ENCODE measurements around the gene JMJD7.

Gene JMJD7

DNA sequence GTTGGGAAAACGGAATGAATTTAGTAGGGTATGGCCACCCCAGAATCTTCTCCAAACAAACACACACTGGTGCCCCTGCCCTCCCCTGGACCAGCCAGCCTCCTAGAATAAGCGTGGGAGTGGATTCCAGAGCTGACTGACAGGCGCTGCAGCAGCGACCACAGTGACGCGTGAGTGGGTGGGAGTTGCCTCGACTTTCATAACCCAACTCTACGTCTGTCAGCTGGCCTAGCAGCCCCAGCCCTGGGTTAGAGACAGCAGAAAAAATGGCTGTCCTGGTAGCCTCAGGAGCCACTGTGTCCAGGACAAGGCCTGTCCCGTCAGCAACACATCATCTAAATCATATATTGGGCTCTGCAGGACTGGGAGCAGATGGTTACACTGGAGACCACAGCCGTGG, 20.7 kb downstream of the JMJD7 start:
- no peak for DNase-seq

DNA sequence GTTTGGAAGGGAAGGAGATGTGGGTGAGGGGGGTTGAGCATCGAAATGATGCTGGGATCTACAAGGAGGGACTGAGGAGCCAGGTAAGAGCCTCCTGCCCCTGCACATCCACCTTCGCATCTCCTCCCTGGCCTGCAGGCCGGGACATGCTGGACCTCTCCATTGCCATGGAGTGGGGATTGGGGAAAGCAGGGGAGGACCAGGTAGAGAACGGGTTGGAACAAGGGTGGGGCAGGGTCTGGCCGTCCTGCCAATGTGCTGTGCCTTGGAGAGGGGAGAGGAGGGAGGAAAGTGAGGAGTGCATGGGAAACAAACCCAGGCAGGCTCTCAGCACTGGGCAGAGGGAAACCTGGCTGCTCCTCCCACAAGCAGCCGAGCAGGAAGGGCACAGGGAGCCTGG, 21.3 kb downstream of the JMJD7 start:
- no peak for DNase-seq

DNA sequence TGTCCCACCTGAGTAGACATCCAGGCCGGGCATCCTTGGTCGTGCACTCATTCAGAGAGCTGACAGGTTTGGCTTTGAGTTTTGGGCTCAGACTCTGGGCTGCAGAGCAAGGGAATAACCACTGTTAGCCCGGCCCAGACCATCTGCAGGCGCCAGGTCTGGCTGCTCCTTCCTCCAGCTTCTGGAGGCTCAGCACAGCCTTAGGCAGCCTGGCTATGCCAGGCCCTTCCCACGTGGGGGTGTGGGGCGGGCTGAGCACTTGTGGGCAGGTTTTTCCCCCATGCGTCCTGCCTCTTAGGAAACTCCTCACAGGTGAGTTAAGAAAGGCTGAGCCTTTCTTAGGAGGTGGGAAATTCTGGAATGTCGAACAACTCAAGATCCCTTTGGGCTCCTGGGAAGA, 22.0 kb downstream of the JMJD7 start:
- DNase-seq = no peak

DNA sequence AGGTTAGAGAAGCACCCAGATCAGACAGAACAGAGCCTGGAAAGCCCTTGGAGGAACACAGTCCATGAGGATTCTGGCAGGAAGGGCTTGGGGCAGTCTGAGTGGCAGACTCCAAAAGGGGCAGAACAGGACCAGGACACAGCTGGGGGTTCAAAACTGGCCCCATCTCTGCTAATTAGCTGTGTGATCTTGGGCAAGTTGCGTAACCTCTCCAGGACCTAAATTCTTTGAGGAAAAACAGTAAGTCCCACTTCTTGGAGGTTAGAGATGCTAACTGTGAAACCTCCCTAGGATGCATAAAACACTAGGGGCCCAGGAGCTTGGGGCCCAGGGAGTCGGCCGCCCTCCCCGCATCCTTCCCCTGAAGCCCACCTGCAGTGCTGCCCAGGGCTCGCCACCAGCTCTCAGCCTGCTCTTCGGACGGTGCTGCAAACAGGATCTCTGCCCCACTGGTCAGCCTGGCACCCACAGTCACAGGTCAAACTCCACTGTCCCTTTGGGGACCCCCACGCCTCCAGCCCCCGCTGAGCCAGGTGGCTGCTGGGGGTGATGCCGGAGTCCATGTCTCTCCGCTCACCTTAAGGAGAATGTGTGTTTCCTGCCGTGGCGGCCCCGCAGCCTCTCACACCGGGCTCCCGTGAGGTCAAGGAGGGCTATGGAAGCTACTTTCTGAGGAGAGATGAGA, 22.7 kb downstream of the JMJD7 start:
- DNase-seq = no peak

DNA sequence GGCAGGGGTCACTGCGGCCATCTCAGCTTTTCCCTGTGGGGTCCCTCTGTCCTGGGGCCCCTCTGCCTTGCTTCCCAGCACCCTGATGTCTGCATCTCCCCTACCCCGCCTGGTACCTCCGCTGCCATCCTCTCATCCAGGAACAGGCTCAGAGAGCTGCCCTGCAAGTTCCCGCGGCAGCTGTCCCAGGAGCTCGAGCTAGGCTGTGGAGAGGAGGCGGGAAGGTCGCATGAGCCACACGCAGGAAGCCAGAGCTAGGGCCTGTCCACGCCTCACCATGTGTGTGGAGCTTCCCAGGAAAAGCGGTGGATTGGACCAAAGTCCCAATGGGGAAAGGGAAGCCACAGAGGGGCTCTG, 23.3 kb downstream of the JMJD7 start:
- DNase-seq = no peak

DNA sequence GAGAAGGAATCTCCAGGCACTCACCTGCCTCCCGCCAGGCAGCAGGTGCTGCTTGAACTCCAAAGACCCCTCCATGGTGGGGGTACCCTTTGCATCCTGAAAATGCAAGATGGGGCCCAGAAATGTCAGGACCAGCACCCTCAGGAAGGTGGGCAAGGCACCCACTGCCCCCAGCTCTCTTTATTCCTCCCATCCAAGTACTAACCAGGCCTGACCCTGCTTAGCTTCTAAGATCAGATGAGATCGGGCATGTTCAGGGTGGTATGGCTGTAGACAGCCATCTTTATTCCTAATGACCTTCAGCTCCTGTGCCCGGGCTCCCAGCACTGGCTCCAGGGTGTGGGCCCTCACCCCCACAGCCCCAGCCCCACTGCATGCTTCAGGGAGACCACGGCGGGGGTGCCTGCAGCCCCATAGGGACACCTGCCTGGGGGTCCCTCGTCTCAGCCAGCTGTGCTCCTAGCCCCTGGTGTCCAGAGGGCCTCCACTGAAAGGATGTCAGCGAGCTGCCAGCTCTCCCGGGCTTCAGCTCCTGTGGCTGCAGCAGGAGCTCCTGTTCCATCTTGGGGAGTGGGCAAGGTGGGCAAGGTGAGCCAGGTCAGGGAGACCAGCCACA, 24.0 kb downstream of the JMJD7 start:
- no peak for DNase-seq

DNA sequence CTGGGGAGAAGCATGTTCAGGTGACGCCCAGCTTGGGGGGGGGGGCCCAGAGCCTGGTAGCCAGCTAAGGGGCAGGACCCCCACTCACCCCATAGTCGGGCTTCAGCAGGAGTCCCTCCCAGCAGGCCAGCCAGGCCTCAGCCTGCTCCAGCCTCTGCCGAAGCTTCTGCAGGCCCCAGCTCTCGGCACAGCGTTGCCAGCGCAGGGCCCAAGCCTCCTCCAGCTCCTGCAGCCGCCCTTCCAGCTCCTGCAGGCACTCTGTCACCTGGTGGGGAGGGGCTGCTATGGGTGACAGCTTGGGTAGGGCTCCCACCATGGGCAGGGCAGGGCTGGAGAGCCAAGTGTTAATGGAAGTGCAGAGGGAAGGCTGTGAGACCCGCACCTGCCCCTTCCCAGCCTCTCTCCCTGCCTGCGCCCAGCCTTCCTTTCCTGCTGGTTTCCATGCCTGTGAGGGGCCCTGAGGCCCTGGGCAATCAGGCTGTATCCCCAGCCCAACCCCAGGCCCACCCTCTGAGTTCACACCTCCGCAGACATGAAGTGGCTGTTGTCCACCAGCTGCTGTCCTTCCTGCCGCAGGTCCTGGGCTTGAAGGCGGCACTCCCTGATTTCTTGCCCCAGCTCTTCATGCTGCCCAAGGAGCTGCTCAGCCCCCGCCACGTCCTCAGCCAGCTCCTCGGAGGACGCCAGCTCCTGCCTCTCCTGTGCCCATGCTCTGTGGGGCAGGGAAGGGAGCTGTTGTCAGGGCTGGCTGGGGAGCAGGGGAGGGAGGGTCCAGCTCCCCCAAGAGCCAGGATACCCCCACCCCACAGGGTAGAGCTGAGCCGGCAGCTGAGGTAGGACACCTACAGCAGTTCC, 25.1 kb downstream of the JMJD7 start:
- DNase-seq = no peak

DNA sequence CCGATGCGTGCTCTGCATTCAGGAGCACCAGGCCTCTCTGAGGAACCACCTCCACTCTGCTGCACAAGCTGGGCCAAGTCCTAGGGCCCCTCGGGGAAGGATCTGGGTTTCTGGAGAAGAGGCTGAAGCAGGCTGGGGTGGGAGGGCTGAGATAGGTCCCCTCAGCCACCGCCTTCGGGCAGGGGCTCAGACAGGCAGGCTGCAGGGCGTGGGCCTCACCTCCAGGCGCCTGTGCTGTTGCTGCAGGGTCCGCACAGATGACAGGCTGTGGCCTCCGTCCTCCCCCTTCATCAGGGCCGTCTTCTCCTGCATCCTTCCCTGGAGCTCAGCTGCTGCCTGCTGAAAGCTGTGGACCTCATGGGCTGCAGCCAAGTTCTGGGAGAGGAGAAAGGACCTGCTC, 25.9 kb downstream of the JMJD7 start:
- DNase-seq = no peak

DNA sequence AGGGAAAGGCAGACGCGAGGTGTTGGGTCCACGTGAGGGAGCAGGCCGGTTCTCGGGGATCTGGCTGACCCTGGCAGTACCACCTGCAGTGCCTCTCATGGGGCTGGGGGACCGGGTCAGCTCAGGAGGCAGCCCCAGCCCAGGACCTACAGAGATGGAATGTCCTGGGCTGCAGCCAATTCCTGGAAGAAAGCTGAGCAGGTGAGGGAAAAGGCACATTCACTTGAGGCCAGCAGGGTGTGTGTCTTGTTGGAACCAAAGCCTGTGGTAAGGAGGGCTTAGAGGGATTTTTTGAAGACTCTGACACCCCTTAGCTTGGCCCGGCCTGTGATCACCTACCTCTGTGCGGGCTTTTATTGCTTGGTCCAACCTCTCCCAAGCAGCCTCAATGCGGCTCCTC, 26.6 kb downstream of the JMJD7 start:
- DNase-seq = no peak

DNA sequence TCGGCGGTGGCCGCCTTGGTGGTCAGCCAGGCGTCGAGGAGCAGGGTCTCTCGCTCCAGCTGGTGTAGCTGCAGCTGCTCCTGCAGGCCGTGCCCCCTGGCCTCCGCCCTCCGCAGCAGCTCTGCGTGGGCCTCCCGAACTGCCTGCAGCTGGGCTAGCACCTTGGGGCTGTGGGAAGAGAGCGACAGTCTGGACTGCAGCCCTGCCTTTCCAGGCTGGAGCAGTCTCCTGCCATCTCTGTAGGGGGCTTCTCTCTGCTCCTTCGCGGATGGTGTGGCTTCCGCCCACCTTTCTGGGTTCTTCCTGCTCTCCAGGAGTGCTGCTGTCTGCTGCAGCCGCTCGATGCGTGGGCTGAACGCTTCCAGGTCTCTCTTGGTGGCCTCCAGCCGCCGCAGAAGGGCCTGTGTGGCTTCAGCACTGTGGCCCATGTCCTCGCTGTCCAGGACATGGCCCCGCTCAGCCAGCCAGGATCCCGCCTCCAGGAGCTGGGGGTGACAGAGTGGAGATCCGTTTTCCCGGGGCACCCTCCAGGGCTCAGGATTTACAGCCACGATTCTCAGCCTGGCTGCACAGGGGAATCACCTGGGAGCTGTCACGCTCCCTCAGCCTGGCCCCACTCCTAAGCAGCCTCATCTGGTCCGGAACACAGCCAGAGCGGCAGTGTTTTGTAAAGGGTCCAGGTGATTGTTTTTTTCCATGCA, 27.5 kb downstream of the JMJD7 start:
- DNase-seq = no peak

DNA sequence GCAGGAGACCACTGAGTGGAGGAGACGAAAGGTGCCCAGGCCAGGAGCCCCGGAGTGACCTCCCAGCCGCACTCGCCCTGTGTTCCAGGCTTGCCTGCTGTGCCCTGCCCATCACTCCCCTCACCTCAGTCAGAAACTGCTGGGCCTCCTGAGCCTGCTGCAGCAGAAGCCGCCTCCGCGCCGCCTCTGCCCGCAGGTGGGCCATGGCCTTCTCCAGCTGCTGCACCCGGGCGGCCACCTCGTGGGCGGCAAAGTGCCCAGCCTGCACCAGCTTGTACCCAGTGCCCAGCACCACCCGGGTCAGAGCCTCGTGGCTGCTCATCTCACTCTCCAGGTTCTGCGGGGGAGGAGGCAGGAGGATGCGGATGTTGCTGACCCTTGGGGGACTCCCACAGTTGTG, 28.4 kb downstream of the JMJD7 start:
- DNase-seq = no peak

DNA sequence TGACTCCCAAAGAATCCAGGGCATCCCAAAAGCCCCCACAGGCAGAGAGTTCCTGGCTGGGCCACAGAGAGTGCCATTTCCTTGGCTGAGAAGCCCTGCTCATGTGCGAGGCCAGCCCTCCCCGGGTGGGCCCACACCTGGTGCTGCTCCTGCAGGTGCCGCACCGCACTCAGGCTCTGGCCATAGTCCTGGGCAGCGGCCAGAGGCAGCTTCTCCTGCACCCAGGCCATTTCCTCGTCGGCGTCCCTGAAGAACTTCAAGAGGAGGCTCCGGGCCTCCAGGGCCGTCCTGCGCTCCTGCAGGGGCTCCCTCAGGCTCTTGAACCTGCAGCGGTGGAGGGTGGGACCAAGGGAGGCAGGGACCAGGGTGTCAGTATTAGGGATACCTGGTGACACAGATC, 28.8 kb downstream of the JMJD7 start:
- DNase-seq = no peak

DNA sequence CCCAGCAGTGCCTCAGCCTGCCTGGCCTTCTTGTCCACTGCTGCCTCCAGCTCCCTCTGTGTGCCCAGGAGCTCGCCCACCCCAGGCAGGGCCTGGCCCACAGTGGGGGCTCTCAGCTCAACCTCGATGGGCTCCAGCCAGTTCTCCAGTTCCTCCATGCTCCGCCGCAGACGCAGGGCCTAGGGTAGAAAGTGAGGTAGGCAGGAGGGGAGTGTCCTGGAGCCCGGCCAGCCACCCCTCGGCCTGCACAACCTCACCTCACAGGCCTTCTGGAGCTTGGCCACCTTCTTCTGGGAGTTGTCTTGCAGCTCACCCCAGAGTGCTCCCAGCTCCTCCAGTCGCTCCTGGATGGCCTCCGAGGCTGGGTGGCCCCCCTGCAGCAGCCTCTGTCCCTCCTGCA, 29.4 kb downstream of the JMJD7 start:
- DNase-seq = no peak

DNA sequence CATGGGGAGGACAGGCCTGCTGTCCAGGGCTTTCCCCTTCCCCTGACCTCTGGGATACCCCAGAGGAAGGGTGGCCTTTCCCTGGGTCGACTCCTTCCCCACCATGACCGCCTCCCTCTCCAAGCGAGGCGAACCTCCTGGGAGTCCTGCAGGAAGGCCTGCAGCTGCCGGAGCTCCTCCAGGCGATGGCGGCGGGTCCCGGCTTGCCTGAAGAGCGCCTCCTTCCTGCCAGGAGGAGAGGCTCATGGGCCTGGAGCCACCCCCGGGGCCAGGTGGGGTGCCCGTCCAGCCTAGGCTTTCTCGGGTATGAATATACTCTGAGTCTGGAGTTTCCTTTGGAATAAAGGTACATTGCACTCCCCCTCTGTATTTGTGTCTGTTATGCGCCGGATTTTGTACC, 30.9 kb downstream of the JMJD7 start:
- DNase-seq = no peak

DNA sequence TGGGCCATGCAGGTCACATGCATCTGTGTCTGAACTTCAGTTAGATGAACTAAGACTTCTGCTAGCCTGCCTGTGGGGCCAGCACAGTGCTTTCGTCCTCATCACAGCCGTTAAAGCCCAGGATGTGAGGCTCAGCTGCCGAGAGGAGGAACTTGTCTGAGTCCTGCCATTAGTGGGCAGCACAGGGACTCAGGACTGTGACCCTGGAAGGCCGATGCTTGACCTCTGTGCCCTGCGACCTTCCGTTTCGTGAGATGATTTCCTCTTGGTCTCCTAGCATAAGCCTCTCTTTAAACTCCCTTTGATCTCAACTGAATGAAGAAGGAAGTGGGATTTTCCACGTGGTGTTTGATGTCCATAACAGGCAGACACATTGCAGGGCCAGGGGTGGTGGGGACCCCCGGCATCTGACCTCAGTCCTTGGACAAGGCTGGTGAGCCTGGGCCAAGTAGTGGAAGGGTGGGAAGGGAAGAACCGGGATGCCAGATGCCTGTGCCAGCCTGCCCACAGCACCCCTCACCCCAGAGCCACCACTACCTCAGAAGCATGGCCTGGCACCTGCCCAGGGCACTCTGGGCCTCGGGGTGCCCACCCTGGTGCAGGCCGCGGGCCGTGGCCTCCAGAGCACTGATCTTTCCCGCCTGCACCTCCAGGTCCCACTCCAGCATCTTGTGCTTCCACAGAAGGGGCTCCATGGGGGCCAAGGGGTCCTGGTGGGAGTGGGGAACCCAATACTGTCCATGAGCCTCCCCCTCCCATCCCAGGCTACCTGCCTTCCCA, 32.3 kb downstream of the JMJD7 start:
- DNase-seq = no peak

DNA sequence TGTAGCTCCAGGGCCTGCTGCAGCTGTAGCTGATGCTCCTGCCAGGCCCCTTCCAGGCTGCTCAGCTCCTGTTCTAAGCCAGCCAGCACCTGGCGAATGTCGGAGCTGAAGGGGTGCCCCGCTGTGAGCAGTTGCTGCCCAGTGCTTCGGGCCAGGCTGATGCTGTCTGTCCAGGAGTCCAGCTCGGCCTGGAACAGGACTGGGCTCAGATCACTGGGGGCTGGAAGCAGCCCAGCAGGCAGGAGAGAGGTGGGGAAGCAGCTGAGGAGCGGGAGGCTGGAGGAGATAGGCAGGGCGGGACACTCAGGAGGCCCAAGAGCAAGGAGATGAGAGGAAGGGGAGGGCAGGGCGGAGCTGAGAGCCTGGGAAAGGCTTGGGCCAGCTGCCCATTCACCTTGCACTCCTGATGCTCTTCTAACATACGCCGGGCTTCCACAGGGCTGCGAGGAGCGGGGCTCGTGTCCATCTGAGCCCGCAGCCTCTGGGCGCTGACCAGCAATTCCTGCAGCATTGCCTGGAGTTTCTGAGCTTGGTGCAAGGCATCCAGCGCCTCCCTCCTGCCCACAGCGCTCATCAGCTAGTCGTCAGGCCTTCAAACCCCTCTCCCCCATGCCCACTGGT, 34.0 kb downstream of the JMJD7 start:
- no peak for DNase-seq

DNA sequence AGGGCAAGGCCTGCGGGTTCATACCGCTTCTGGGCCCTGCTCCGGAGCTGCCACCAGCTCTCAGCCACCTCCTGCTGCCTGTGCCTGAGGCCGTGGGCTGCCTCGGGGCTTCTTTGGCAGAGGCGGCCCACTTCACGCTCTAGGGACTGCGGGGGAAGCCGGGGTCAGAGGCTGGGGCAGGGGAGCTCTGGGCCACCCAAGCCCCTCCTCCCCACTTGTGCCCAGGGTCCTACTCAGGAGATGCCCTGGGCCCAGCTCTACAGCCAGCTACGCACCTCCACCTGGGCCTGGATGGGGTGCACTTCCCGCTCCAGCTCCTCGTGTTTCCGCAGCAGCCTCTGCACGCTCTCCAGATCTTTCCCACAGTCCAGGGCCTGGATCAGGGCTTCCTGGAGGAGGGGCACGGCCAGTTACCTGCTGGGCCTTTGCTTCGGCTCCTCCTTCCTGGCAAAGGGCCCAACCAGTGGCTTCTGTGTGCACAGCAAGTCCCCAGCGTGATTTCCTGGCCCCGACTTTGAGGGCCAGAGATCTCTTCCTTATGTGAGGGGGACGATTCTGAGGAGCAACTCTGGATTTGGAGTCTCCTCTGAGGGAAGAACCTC, 34.7 kb downstream of the JMJD7 start:
- no peak for DNase-seq

DNA sequence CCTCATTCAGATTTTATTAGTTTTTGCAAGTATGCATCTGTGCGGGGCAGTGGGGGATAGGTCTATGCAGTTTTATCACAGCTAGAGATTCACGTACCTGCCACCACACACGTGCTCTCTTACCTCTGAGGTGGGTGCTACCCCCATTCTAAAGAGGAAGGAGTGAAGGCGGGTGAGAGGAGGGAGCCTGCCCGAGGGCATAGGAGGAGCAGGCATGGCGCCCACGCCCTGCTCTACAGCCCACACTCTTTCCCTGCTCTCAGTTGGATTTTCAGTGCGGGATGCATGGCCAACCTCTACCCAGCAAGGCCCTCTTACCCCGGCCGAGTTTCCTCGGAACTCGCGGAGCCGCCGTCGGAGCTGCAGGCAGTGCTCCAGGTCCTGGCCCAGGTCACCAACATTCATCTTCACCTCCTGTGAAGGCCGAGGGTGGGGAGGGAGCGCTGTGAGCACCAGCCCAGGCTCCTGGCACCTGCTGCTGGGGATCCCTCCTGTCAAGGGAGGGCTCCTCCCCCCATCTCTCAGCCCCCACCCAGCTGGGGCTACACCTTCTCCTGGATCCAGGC, 37.7 kb downstream of the JMJD7 start:
- no peak for DNase-seq

DNA sequence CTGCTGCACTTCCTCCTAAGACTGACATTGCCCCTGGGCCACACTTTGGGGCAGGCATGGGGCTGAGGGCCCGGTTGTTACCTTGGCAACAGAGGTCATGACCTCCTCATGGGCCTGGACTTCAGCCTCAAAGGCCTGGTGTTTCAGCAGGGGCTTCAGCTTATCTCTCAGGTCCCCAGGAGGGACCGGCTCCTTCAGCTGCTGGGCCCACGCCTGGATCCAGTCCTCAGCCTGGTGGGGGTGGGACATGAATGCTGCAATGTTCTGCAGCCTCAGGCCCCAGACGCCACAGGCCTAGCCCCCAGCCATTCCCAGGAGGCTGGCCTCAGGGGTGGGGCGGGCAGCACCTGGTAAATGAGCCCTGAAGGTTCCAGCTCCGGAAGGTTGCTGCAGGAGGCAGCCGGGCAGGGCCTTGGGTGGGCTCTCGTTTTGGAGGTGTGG, 38.4 kb downstream of the JMJD7 start:
- DNase-seq = no peak

DNA sequence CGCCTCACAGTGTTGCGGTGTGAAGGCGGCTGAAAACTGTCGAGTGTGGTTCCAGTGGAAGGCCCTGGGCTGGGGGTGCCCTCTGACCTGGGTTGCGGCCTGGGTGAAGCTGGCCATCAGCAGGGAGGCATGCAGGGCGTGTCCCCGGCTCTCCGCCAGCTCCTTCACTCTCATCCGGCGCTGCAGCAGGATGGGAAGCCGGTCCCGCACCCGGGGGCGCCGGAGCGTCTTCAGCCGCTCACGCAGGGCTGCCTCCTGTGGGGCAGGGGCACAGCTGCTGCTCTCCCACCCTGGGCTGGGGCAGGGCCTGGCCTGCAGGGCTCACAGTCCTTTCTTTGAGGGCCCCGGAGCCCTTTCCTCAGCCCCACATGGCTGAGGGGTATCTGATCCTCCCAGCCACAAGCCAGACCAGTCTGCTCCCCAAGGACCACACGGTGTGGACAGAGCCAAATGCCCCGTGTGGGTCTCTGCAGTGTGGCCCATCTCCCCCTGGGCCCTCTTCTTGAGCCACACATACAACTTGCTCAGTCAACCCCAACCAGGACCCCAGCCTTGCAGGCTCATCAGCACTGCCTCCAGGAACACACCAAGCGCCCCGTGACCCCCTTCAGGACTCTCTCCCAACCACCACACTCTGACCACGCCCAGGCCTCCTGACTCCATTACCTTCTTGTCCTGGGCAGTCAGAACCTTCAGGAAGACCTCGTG, 39.1 kb downstream of the JMJD7 start:
- DNase-seq = no peak

DNA sequence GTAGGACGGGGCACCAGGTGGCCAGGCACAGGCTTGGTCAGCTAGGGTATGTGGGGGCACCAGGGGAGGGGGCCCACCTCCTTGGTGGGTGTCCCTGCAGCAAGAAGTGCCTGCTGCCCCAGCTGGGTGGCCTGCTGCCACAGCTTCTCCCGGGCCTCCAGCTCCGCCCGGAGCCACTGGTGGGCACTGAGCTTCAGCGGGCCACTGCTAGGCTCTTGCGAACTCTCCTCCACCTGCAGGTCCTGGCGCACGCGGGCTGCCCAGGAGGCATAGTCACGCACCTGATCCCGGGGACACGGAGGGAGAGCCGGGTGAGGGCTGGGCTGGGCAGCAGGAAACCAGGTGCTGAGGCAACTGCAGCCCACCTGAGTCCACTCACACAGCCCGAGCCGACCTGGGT, 40.4 kb downstream of the JMJD7 start:
- no peak for DNase-seq

Data from NCI-H1930 (cell line).